Neural progenitor cell (in vitro differentiated cells): ENCODE measurements around the gene ACSS3.

Experiments
- EZH2 ChIP-seq: fragments of 200-600 bp; sonication (generic); IDR thresholded peaks from 2 replicates; pipeline ENCODE4 v1.6.1; 2017; ENCODE audit warnings: antibody characterized with exemption, mild to moderate bottlenecking, moderate library complexity
- EZH2phosphoT487 ChIP-seq: fragments of 200-600 bp; sonication (generic); IDR thresholded peaks from 2 replicates; pipeline ENCODE4 v1.6.1; 2017; ENCODE audit warnings: antibody characterized with exemption
- TF ChIP-seq, protein P1 (sequence below): fragments of 200-600 bp; sonication (generic); IDR thresholded peaks from 2 replicates; pipeline ENCODE4 v1.5.1; 2017; ENCODE audit warnings: antibody characterized with exemption, mild to moderate bottlenecking

DNA sequence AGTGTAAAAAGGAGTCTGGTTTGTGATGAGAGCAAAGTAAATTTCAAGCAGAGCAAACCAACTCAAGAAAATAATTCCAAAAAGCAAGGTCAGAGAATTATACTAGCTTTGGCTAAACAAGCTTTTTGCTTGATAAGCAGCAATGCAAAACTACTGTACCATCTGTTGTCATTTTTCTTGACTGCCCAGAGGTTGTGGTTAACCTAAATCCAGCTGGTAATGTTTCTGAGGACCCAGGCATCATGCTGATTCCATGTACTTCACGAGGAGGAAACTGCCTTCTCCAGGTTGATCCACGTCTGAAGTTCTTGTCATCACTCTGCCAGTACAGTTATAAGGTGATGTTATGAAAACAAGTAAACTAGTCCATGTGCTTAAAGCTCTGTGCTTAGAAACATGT lies 185.2 kb downstream of the ACSS3 start:
- TF ChIP-seq, protein P1, sequence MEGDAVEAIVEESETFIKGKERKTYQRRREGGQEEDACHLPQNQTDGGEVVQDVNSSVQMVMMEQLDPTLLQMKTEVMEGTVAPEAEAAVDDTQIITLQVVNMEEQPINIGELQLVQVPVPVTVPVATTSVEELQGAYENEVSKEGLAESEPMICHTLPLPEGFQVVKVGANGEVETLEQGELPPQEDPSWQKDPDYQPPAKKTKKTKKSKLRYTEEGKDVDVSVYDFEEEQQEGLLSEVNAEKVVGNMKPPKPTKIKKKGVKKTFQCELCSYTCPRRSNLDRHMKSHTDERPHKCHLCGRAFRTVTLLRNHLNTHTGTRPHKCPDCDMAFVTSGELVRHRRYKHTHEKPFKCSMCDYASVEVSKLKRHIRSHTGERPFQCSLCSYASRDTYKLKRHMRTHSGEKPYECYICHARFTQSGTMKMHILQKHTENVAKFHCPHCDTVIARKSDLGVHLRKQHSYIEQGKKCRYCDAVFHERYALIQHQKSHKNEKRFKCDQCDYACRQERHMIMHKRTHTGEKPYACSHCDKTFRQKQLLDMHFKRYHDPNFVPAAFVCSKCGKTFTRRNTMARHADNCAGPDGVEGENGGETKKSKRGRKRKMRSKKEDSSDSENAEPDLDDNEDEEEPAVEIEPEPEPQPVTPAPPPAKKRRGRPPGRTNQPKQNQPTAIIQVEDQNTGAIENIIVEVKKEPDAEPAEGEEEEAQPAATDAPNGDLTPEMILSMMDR, result no peak
- TF ChIP-seq EZH2 (no peak), EZH2phosphoT487 (no peak)
